ENCODE results near the gene VWA5B1. TPM values are rescaled to one million over a fixed set of nuclear protein-coding genes. Genes with fewer than 3 reads are reported as not detected.
"Not testable (repeated sequence)": the region's sequence is repeated elsewhere in the genome, so short reads cannot be mapped to it uniquely, and the experiment has no call there.

VWA5B1 gene
- total RNA-seq, 1 donor = not detected

GRCh38 chr1:20280341-20280740 is 10.3 kb upstream of the VWA5B1 start:
- no peak overlapping the region for H3K4me3 ChIP-seq (ENCODE audit: low read depth, low read length)
- TF ChIP-seq, protein P1, sequence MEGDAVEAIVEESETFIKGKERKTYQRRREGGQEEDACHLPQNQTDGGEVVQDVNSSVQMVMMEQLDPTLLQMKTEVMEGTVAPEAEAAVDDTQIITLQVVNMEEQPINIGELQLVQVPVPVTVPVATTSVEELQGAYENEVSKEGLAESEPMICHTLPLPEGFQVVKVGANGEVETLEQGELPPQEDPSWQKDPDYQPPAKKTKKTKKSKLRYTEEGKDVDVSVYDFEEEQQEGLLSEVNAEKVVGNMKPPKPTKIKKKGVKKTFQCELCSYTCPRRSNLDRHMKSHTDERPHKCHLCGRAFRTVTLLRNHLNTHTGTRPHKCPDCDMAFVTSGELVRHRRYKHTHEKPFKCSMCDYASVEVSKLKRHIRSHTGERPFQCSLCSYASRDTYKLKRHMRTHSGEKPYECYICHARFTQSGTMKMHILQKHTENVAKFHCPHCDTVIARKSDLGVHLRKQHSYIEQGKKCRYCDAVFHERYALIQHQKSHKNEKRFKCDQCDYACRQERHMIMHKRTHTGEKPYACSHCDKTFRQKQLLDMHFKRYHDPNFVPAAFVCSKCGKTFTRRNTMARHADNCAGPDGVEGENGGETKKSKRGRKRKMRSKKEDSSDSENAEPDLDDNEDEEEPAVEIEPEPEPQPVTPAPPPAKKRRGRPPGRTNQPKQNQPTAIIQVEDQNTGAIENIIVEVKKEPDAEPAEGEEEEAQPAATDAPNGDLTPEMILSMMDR (IDR thresholded peaks at IDR 0.05; ENCODE audit: insufficient read depth, low read length) = no peak
- DNase-seq (ENCODE audit: low read depth) = no peak

- no peak overlapping the region for H3K4me3 ChIP-seq (ENCODE audit: low read depth, low read length)
- no peak for DNase-seq (ENCODE audit: low read depth)
- TF ChIP-seq, protein P1 (IDR thresholded peaks at IDR 0.05; ENCODE audit: insufficient read depth, low read length) = no peak
Observed at GRCh38 chr1:20280906-20281305, 9.8 kb upstream of the VWA5B1 start.

DNA sequence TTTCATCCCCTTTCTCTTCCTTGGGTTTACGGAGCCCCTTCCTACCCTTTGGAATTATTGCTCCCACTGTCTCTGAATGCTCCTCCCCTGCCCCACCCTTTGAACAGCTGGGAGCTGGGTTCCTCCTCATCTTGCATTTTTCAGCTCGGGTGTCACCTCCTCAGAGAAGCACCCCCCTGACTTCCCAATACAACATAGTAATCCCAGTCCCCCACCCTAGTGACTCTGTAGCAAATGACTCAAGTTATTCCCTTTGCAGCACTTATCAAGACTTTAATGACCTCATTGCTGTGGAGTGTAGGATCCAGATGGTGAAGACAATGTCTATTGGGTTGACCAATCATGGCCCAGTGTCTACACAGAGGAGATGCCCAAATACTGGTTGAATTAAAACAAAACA is 8.9 kb upstream of the VWA5B1 start:
- DNase-seq (ENCODE audit: low read depth) = peak; percentile 56
- H3K4me3 ChIP-seq (ENCODE audit: low read depth, low read length) = no peak overlapping the region
- TF ChIP-seq, protein P1 (IDR thresholded peaks at IDR 0.05; ENCODE audit: insufficient read depth, low read length) = no peak

GRCh38 chr1:20282533-20282932 is 8.1 kb upstream of the VWA5B1 start:
- DNase-seq (ENCODE audit: low read depth) = no peak
- TF ChIP-seq, protein P1 (IDR thresholded peaks at IDR 0.05; ENCODE audit: insufficient read depth, low read length) = no peak

DNA sequence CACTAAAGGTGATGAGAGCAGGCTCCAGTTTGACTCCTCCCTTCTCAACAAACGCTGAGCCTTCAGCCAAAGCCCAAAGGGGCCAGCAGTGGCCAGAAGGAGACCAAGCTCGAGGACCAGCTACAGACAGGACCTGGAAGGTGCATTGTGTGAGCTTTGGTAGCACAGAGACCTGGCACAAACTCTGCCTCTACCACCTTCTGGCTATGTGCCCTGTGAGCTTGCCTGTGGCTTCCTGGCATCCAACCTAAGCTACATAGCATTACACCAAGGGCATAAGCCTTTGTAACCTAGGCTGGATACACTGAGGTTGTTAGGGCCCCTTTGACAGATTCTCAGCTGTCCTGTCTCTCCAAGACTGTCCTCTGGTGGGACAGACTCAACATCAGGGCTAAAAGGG is 6.6 kb upstream of the VWA5B1 start:
- H3K4me3 ChIP-seq (ENCODE audit: low read depth, low read length) = no peak overlapping the region
- TF ChIP-seq, protein P1 (IDR thresholded peaks at IDR 0.05; ENCODE audit: insufficient read depth, low read length) = no peak
- DNase-seq (ENCODE audit: low read depth) = no peak

More at GRCh38 chr1:20282533-20282932, 8.1 kb upstream of the VWA5B1 start:
- H3K4me3 ChIP-seq (ENCODE audit: low read depth, low read length) = no peak overlapping the region

GRCh38 chr1:20284625-20285024 is 6.0 kb upstream of the VWA5B1 start:
- DNase-seq (ENCODE audit: low read depth) = no peak

GRCh38 chr1:20285510-20285909 is 5.2 kb upstream of the VWA5B1 start:
- no peak for DNase-seq (ENCODE audit: low read depth)
- TF ChIP-seq, protein P1 (IDR thresholded peaks at IDR 0.05; ENCODE audit: insufficient read depth, low read length) = no peak
- no peak overlapping the region for H3K4me3 ChIP-seq (ENCODE audit: low read depth, low read length)

More at GRCh38 chr1:20284625-20285024, 6.0 kb upstream of the VWA5B1 start:
- H3K4me3 ChIP-seq (ENCODE audit: low read depth, low read length) = no peak overlapping the region
- TF ChIP-seq, protein P1 (IDR thresholded peaks at IDR 0.05; ENCODE audit: insufficient read depth, low read length) = no peak

DNA sequence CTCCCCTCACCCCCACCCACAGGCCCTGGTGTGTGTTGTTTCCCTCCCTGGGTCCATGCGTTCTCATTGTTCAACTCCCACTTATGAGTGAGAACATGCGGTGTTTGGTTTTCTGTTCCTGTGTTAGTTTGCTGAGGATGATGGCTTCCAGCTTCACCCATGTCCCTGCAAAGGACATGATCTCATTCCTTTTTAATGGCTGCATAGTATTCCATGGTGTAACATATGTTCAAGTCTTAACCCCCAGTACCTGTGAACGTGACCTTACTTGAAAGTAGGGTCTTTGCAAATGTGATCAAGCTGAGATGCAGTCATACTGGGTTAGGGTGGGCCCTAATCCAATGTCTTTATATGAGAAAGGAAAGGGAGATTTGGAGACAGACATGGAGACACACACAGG is 3.0 kb upstream of the VWA5B1 start:
- not testable (repeated sequence) for DNase-seq (ENCODE audit: low read depth); H3K4me3 ChIP-seq (ENCODE audit: low read depth, low read length)

Measured in fibroblast of the aortic adventitia (primary cell).